Measurements from ENCODE around the gene ANKRD60.

DNA sequence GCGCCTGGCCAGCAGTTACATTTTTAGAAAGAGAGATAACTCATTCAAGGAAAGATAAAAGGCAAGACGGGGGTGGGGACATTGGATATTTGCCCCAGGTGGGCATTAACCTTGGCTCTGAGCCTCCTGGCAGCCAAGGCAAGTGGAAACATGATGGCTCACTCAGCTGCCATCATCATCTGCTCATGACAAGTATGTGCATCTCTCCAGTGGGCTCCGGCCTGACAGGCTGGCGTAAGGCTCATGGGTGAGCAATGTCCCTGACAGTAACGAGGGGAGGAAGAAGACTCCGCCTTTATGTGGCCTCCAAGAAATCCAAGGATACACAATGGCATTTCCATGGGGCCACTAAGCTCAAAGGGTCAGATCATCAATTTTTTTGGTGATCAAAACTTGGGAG, 13.3 kb downstream of the ANKRD60 start:
- TF ChIP-seq, protein P1, sequence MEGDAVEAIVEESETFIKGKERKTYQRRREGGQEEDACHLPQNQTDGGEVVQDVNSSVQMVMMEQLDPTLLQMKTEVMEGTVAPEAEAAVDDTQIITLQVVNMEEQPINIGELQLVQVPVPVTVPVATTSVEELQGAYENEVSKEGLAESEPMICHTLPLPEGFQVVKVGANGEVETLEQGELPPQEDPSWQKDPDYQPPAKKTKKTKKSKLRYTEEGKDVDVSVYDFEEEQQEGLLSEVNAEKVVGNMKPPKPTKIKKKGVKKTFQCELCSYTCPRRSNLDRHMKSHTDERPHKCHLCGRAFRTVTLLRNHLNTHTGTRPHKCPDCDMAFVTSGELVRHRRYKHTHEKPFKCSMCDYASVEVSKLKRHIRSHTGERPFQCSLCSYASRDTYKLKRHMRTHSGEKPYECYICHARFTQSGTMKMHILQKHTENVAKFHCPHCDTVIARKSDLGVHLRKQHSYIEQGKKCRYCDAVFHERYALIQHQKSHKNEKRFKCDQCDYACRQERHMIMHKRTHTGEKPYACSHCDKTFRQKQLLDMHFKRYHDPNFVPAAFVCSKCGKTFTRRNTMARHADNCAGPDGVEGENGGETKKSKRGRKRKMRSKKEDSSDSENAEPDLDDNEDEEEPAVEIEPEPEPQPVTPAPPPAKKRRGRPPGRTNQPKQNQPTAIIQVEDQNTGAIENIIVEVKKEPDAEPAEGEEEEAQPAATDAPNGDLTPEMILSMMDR (IDR thresholded peaks at IDR 0.05): no peak
- no peak for TF ChIP-seq POLR2A (IDR thresholded peaks at IDR 0.05)
